Measurements from ENCODE around the gene GCH1. TPM values are rescaled to one million over a fixed set of nuclear protein-coding genes. Genes with fewer than 3 reads are reported as not detected.
"Not testable (repeated sequence)": the region's sequence is repeated elsewhere in the genome, so short reads cannot be mapped to it uniquely, and the experiment has no call there.

Gene GCH1
- total RNA-seq, 4 donors from 2014 or later, result 6.9 to 13.2 (median 8.1) TPM

GRCh38 chr14:54901380-54902142 lies 1.1 kb downstream of the GCH1 start:
- no peak for TF ChIP-seq POLR2A (IDR thresholded peaks at IDR 0.05)
- no peak for TF ChIP-seq EP300 (IDR thresholded peaks at IDR 0.05)
- TF ChIP-seq CTCF (IDR thresholded peaks at IDR 0.05), result no peak
- DNase-seq (ENCODE audit: low spot score in 2 of 2), result no peak
- Histone ChIP-seq H3K9me3 (no peaks in the 10 kb centered on the region), H3K4me1 (peaks cover 0 to 15% (median 6%) of the 10 kb centered on the region in 4 donors), H3K4me3 (peak overlapping the region; percentile 40 to 88 (median 58)), H3K27me3 (no peaks in the 10 kb centered on the region), H3K36me3 (no peaks in the 10 kb centered on the region), H3K27ac (peak overlapping the region in 3 of 4 donors; percentile 26 to 91 (median 58))
- 1 to 3% methylated on average over 29 to 42 of the region's 42 CpGs for WGBS, 2 donors

- H3K4me1 ChIP-seq, result peaks cover 0 to 15% (median 6%) of the 10 kb centered on the region in 4 donors
- no peaks in the 10 kb centered on the region for H3K27me3 ChIP-seq
- TF ChIP-seq CTCF (IDR thresholded peaks at IDR 0.05), result no peak
- no peak for TF ChIP-seq POLR2A (IDR thresholded peaks at IDR 0.05)
- TF ChIP-seq EP300 (IDR thresholded peaks at IDR 0.05), result no peak
- no peak overlapping the region for H3K27ac ChIP-seq
- no peaks in the 10 kb centered on the region for H3K36me3 ChIP-seq
- H3K4me3 ChIP-seq, result no peak overlapping the region
- WGBS, 2 donors, result 96 to 97% methylated on average over 5 of the region's 5 CpGs
- no peaks in the 10 kb centered on the region for H3K9me3 ChIP-seq
- DNase-seq (ENCODE audit: low spot score in 2 of 2), result no peak
These were observed 3.1 kb downstream of the GCH1 start for GRCh38 chr14:54899573-54899972.

GRCh38 chr14:54897809-54898555 lies 4.6 kb downstream of the GCH1 start:
- 90 to 91% methylated on average over 5 of the region's 5 CpGs for WGBS, 2 donors
- not testable (repeated sequence) for DNase-seq (ENCODE audit: low spot score in 2 of 2); H3K27ac ChIP-seq; H3K9me3 ChIP-seq; H3K4me3 ChIP-seq; H3K36me3 ChIP-seq; H3K27me3 ChIP-seq
- H3K4me1 ChIP-seq, result peaks cover 0 to 11% (median 3%) of the 10 kb centered on the region in 4 donors

- no peak overlapping the region for H3K27ac ChIP-seq
- no peaks in the 10 kb centered on the region for H3K4me1 ChIP-seq
- no peak for TF ChIP-seq EP300 (IDR thresholded peaks at IDR 0.05)
- no peak for TF ChIP-seq POLR2A (IDR thresholded peaks at IDR 0.05)
- no peak for TF ChIP-seq CTCF (IDR thresholded peaks at IDR 0.05)
- no peaks in the 10 kb centered on the region for H3K36me3 ChIP-seq
- WGBS, 2 donors, result 67 to 74% methylated on average over 4 of the region's 4 CpGs
- no peaks in the 10 kb centered on the region for H3K27me3 ChIP-seq
- H3K9me3 ChIP-seq, result no peaks in the 10 kb centered on the region
- no peak overlapping the region for H3K4me3 ChIP-seq
- DNase-seq (ENCODE audit: low spot score in 2 of 2), result no peak
These were observed 6.9 kb downstream of the GCH1 start for GRCh38 chr14:54895683-54896082.

GRCh38 chr14:54894995-54895394 lies 7.6 kb downstream of the GCH1 start:
- DNase-seq (ENCODE audit: low spot score in 2 of 2), result no peak
- 78 to 79% methylated on average over 3 of the region's 3 CpGs for WGBS, 2 donors
- H3K9me3 ChIP-seq, result no peaks in the 10 kb centered on the region
- no peak overlapping the region for H3K4me3 ChIP-seq
- no peaks in the 10 kb centered on the region for H3K27me3 ChIP-seq
- TF ChIP-seq CTCF (IDR thresholded peaks at IDR 0.05) (no peak), POLR2A (IDR thresholded peaks at IDR 0.05) (no peak), EP300 (IDR thresholded peaks at IDR 0.05) (no peak)
- no peaks in the 10 kb centered on the region for H3K4me1 ChIP-seq
- H3K36me3 ChIP-seq, result no peaks in the 10 kb centered on the region
- no peak overlapping the region for H3K27ac ChIP-seq

Measured in tibial nerve (tissue), 4 donors.